Activated T-helper 1 cell treated with Interleukin-2 at 50 U/mL for 16 hours (primary cell): ENCODE data around the gene GRPEL1.
"Not testable (repeated sequence)": the region's sequence is repeated elsewhere in the genome, so short reads cannot be mapped to it uniquely, and the experiment has no call there.

Experiments used
- DNase-seq: peaks from one replicate; pipeline ENCODE4 v3.0.0-alpha.2; 2020; ENCODE audit warnings: low read depth

The GRPEL1 gene

DNA sequence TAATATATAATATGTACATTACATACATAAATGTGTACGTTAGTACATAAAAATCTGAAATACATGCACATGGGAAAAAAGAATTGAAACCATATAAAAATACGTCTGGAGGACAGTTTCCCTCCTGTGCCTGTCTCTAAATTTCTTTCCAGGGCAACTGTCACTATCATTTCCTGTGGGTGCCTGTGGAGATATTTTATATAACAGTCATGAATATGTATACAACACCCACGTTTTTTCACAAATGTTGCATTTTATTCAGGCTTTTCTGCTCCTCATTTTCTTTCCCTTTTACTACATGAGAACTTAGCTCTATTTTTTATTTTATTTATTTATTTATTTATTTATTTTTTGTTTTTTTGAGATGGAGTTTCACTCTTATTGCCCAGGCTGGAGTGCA lies 24.2 kb upstream of the GRPEL1 start:
- no peak for DNase-seq

DNA sequence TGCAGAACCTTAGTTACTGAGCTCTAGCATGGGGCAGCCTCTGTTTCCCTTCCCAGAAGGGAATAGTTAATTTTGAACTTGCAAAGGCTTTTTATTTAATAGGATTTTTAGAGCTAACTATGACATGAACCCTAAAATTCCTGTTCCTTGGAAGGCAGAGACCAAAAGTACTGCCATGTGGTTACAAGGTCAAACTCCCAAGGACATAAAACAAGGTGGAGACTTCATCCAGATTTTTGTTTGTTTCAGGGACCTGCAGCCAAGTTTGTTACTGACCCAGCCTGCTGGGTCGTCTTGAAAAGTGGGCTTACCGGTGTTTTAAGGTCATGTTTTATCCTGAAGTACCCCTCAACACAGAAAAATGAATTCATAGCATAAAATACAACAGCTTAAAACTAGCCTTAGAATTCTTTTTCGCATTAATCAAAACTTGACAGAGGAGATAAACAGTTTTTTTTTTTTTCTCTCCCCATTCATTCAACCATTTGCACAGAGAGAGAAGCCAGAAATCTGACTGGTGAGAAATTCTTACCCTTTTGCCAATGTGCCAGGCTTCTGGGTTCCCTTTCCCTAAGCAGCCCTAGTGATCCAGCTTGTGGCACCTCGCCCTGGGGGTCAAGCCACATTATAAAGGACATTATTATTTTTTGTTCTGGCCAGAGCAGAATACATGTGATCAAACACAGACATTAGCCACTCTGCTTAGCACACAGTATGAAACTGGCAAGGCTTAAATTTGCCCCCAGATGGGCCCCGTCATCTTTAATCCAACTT lies 21.5 kb upstream of the GRPEL1 start:
- DNase-seq: no peak

DNA sequence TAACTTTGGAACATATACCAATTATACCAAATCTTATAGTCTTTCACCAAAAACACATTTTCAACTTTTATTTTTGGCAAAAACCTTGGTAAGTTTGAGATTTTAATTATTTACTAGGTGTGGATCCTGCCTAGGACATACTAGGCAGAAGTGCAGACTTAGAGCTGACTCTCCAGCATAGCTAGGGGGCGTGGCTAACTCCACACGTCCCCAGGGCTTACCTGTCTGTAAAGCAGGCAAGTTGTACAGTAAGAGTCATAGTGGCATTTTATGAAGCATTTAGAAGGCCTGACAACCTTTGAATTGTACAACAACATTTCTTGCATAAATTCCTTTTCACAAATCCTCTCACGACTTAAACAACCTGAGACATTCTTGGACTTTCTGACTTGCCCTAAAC lies 19.2 kb upstream of the GRPEL1 start:
- no peak for DNase-seq

DNA sequence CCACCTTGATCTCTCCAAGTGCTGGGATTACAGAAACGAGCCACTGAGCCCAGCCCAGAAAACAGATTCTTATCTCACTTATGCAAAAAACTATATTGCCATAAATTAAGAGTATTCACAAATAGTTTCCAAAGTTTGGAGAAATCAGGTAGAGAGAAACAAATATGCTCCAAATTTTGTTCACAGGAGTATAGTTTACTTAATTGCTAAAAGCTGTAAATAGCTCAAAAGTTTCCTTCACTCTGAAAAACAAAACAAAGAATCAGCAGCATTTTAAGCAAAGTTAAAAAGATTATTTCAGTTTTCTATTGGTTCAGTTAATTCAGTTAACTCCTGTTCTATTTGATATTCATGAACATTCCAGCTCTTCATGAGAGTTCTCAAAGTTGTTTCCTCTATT lies 18.5 kb upstream of the GRPEL1 start:
- no peak for DNase-seq

DNA sequence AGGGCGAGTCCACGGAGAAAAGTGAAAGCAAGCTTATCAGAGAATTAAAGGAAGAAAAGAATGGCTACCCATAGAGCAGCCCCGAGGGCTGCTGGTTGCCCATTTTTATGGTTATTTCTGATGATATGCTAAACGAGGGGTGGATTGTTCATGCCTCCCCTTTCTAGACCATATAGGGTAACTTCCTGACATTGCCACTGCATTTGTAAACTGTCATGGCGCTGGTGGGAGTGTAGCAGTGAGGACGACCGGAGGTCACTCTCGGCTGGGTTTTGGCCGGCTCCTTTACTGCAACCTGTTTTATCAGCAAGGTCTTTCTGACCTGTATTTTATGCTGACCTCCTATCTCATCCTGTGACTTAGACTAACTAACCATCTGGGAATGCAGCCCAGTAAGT lies 16.7 kb upstream of the GRPEL1 start:
- DNase-seq: not testable (repeated sequence)

DNA sequence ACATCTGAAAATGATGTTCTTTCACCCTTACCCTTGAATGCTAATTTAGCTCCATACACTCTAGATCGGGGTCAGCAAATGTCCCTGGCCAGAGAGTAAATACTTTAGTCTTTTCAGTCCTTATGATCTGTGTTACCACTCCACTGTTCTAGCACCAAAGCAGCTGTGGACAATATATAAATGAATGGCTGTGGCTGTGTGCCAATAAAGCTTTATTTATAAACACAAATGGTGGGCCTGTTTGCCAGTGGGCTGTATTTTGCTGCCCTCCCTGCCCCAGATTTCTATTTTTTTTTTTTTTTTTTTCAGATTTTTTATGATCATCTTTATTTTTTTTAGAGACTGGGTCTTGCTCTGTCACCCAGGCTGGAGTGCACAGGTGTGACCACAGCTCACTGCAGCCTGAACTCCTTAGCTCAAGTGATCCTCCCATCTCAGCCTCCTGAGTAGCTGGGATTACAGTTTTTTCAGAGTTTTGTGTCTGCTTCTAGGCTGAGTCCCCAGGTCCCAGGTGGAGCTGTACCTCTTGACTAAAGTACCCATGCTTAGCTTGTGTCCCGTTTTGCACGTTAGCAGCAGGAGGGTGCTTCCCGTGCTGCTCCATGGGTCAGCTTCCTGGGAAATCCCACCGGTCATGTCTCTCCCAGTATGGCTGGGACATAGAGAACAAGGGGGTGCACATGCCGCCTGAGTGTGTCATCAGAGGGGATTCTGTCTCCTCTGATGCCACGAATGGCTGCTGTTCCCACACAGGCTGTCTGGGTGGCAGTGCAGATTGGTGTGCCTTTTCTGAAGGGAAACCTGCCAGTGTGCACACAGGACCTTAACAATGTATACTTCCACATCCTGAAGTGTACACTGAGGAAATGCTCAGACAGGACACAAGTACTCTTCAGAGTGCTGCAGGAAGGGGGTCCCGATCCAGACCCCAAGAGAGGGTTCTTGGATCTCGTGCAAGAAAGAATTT lies 16.0 kb upstream of the GRPEL1 start:
- DNase-seq: no peak

DNA sequence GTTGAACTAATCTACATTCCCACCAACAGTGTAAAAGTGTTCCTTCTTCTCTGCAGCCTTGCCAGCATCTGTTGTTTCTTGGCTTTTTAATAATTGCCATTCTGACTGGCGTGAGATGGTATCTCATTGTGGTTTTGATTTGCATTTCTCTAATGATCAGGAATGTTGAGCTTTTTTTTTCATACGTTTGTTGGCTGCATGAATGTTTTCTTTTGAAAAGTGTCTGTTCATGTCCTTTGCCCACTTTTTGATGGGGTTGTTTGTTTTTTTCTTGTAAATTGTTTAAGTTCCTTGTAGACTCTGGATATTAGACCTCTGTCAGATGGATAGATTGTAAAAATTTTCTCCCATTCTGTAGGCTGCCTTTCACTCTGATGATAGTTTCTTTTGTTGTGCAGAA lies 12.0 kb upstream of the GRPEL1 start:
- DNase-seq: not testable (repeated sequence)

DNA sequence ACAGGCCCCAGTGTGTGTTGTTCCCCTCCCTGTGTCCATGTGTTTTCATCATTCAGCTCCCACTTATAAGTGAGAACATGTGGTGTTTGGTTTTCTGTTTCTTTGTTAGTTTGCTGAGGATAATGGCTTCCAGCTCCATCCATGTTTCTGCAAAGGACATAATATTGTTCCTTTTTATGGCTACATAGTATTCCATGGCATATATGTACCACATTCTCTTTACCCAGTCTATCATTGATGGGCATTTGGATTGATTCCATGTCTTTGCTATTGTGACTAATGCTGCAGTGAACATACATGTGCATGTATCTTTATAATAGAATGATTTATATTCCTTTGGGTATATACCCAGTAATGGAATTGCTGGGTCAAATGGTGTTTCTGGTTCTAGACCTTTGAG lies 11.6 kb upstream of the GRPEL1 start:
- DNase-seq: not testable (repeated sequence)

DNA sequence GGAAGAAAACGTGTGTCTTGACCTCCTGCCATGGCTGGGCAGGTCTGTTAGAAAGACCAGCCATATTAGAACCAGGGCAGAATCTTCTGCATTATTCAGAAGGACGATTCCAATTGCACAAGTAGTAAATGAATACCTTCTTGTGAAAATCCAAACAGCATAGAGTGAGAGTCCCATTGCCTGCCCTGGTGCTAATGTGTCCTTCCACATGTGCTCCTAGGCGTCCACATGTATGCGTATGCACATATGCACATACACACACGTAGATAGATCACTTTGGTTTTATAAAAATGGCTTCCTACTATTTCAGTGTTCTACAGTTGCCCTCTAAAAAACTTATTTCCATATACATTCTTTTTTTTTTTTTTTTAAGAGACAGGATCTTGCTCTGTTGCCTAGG lies 10.2 kb upstream of the GRPEL1 start:
- DNase-seq: no peak

DNA sequence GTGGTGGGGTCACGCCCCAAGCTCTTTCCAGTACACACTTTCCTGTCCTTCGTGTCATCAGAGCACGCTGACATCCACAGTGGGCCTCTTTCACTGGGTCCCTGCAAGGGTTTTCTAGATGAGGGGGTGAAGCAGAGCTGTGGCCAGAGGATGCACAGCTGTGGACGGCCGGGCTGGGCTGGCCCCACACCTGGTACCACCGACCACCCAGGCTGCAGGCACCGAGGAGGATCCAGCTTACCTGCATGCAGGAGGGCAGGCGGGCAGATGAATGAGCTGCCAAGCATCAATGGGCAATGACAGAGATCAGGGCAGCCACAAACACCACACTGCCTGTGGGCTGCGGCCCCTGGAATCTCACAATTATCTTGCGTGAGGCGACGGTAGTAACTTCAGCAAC lies 9.5 kb upstream of the GRPEL1 start:
- no peak for DNase-seq

DNA sequence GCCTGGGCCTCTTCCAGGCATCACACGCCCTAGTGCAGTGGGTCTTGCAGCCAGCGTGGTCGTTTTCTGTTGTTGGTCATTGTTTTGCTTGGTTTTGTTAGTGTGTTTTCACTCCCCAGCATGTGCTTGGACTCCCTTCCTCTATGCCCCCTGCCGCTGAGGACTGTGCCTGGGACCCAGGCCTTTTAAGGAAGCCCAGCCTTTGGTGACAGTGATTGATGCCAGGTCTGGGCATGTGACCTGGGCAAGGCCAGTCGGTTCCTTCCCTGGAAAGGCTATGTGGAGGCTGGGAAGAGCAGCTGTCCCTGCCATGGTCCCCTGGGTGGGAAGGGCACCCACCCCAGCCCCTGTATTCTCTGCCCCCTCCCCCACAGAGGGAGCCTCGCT lies 8.8 kb upstream of the GRPEL1 start:
- DNase-seq: no peak

DNA sequence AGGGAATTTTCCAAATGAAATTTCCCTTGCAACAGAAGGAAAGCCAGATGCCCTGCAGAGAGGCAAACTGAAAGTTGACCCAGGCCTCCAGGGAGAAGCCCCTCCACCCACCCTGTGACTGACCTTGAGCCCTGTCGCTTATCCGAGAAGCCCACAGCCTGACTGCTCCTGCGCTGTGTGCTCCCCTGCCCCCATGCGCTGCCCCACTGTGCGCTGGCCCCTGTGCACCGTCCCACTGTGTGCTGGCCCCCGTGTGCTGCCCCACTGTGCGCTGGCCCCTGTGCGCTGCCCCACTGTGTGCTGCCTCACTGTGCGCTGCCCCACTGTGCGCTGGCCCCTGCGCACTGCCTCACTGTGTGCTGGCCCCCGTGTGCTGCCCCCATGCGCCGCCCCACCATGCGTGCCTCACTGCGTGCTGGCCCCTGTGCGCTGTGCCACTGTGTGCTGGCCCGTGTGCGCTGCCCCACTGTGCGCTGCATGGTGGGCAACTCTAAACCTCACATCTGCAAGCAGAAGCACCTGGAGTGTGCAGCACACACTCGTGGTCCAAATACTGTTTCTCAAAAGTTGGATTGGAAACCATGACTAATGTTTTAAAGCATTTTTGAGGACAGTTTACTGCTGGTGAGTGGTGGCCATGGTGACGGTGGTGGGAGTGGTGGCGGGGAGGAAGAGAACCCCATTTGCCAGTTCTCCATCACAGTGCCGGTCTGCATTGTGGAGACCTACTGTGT lies 8.3 kb upstream of the GRPEL1 start:
- no peak for DNase-seq

DNA sequence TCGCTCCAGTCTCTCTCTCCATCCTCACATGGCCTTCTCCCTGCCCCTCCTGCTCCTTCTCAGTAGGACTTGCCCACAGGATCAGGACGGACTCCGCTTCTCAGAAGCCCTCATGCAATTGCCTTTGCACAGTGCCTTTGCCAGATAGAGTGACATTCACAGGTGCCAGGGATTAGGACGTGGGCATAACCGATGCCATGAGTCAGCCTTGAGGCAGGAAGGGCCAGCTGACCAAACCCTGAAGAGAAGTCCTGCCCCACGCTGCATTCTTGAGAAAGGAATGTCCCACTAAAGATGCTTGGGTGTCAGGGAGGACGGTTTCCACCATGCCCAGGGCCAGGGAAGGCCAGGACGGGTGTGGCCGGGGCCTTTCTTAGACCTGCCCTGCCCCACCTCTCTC lies 6.6 kb upstream of the GRPEL1 start:
- no peak for DNase-seq

DNA sequence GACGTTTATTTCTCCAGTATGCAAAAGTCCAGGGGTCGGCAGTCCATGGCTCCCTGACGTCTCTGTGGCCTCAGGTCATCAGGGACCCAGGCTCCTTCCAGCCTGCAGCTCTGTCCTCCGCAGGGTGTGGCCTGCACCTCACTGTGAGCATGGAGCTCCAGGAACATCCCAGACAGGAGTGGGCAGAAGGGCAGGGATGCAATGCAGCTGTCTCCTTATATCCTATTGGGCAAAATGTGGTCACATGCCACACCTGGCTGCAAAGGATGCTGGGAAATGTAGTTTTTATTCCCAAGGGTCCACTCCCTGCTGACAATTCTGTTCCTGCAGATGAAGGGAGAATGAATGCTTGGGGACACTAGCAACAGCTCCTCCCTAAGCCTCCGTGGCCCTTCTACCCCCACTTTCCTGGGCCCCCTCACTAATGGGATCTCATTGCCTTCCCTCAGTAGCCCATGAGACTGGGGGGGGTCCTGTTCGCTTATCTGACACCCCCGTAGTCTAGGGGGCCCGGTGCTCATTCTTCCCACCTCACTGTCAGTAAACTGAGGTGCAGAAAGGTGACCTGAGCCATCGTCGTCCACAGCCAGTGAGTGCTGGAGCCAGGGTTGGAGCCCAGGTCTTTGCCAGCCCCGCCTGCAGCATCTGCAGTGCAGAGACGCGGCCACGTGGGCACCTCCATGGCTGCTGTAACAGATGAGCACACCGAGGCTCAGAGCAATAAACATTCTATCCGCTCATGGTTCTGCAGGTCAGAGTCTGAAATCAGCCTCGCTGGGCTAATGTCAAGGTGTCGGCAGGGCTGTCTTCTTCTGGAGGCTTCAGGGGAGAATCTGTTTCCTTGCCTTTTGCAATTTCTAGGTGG lies 5.9 kb upstream of the GRPEL1 start:
- DNase-seq: no peak

DNA sequence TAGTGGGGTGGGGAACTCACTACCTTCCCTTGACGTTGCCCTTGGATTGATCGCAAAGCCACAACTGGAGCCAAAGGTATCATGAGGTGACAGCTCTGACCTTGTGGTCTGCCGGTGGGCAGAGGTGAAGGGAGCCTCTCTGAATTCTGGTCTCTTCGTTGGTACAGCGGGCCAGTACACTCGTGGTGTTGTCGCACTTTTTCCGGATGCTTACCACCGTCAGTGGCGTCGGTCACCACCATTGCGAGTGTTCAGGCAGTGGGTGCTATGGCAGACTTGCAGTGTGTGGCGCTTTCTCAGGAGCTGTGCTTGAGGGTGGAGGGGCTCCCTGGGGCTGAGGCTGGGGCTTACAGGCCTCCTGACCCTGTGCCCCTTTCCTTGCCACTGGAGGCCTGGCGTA lies 5.2 kb upstream of the GRPEL1 start:
- no peak for DNase-seq

DNA sequence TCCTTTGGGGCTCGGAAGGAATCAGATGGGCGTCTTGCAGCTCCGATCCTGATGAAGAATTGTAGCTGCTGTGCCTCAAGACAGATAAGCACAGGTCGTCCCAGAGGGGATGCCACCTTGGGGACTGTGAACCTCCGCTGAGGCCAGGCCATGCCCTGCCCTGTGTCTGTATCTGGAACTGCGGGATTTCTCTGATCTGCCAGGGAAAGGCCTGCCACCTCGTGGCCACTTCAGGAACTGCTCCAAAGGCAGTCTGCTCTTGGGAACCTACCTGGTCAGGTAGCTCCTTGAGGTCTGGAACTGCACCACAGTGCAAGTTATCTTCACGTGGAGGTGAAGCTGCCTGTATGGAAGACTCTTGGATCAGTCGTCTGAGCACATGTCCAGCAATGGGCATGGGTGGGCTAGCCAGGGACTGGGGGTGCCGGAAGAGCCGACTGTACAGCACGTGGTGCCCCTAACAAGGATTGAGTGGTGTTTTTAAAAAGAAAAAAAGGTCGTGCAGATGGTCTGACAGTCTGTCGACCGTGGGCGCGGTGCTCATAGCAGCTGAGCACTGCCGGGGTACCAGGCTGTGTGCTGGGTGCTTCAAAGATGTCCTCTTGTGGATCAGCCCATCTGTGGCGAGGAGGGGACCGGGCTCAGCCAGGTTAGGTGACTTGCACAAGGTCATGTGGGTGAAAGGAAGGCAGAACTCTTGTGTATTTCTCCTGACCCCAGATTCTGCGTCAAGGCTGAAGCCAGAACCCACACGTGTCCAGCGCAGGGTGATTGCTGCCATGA lies 3.1 kb upstream of the GRPEL1 start:
- DNase-seq: peak; percentile 73

DNA sequence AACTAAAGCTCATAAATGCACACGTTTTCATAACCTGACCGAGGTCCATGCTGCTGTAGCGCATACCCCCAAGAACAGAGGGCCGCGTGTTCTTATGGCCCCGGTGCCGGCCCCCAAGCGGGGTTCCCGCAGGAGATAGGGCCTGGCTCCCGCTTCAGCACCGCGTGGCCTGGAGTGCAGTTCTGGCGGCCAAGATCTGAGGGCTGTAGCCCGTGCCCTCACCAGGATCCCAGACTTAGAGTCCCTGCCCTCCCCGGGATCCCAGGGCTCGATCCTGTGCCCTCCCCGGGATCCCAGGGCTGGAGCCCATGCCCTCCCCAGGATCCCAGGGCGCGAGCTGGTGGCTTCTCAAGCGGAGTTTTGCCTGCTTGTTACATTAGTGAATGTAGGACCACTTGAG lies 1.0 kb upstream of the GRPEL1 start:
- DNase-seq: no peak

DNA sequence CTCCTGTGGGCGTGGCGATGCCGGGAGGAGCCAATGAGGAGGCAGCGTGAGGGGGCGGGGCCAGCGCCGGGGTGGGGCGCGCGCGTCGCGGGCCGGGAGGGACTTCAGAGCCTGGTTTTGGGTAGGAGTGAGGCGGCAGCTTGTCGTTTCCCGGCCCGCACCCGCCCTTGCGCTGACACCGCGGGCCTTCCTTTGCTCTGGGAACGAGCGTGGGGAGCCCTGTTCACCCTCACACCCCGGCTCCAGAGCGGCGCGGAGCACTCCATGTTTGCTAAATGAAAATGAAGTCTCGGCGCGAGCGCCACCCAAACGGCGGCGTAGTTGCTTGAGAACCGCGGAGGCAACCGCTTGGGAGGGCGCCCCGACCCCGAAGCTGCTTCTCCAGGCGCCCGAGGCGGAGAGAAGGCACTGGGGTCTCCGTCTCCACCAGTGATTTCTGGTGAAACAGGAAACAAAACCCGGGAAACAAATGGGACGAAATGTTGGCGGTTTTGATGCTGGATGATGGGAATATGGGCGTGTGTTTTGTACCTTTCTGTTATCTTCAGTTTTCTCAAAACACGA lies 497 bp upstream of the GRPEL1 start:
- DNase-seq: no peak

DNA sequence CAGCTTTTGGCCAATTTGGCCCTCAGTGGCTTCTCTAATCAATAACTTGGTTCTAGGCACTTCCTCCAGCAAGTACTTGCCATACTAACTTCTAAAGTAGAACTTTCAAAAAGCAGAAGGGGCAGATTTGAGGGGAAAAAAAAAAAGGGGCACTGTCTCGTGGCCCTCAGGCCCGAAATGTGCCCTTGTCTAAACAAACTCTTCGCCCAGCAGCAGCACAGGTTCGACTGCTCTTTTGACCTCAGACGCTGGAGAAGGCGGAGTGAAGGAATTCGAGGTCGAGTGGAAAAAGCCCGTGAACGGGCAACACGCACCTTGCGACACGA lies 775 bp downstream of the GRPEL1 start:
- DNase-seq: no peak

DNA sequence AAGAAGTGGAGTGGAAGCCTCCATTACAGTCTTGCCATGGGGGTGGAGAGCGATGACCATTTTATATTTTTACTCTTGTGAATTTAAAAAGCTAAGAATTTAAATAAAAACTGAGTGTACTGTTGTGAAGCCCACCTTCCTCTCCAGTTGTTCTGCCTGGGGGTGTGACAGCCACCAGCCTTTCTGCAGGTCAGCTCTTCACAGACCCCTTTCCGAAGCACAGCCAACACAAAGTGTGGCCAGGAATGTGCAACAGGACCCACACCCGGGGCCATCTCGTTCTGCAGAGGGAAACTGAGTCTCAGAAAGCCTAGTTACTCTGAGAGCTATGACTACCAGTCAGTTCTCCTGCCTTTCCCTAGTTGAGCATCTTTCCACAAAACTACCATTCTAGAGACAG lies 1.4 kb downstream of the GRPEL1 start:
- no peak for DNase-seq

DNA sequence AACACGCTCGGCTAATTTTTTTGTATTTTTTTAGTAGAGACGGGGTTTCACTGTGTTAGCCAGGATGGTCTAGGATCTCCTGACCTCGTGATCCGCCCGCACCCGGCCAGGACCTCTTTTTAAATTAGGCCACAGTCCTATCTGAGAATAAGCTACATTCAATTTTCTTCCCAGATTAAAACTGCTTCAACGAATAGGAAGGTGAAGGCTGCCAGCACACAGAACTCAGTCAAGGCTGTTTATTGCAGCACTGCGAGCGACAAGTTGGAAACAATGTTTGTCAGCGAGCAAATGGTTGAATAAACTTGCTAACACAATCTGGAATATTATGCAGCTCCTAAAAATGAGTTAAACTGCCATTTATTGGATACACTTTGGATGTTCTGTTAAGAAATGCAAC lies 1.9 kb downstream of the GRPEL1 start:
- no peak for DNase-seq
